HG02885 (cell line): ENCODE results near the gene OSBPL10.
"Not testable (repeated sequence)": the region's sequence is repeated elsewhere in the genome, so short reads cannot be mapped to it uniquely, and the experiment has no call there.

Source experiments
- ATAC-seq: cut with Tn5 transposase; IDR thresholded peaks from one replicate; pipeline ENCODE4 v1.9.1; 2021; ENCODE audit warnings: mild to moderate bottlenecking; ENCODE audit not compliant: unreplicated experiment, poor library complexity

The OSBPL10 gene

DNA sequence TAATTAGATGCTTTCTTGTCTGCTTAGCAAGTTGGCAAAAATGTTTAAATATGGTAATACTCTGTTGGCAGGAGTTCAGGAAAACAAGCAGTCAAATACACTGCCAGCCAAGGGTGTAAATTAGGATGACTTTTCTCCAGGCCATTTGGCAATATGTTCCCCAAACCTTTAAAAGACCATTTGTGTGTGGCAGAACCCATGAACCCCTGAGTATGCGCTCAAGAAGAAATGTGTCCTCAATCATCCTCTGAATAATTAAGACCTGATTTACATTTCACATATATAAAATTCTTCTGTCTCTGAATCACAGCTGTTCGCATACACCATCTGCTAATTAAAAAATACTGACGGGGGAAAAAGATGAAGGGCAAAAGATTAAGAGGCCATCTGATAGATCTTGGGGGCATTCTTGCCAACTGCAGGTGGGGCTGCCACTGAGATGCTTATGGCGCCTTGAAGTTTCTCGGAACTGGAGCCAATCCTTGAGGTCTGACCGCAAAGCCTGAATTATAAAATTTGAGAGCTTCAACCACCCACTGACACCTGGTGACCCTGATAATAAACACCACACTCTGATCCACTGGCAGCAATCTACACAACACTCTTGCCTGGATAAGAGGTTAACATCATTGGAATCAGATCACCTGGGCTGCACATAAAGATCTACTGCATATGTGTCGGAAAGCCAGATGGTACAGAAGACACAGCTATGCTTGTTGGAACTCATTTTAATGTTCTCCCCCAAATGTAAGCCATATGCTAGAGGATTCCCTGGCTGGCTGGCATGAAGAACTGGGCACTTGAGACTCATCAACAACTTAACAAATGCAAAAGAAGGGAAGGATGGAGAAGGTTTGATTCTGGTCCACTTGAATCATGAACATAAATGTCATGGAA lies 190.6 kb downstream of the OSBPL10 start:
- ATAC-seq: no peak

DNA sequence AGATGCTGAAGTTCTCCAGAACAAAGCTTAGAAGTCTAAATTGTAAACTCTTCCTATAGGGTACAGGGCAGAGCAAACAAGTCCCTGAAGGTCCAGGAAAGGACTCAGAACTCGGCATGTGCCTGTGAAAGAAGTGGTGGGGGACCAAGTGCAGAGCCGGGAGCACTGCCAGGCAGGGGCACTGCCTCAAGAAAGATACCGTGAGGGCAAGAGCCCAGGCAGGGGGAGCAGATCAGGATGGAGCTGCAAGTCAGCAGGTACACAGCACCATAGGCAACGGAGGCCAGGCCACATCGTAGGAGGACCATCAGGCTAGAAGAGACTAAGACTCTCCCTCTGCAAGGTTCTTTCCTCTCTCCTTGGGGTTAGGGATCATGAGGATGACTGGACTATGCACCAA lies 191.6 kb downstream of the OSBPL10 start:
- ATAC-seq: no peak

DNA sequence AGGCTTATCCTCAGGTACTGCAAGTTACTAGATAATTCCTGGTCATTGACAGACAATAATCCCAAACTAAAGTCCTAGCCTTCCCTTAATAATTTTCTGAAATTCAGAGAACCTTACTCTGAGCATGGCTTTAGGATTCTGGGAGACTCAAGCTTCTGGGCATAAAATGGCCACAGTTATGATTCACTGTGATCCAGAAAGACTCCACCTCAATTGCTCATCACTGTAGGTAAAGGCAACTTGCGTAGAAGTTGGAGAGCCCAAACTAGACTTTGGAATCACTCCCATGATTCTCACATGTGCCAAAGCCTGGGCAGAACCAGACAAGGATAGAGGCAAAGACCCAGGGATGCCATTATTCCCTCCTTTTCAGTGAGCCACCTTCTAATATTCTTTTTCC lies 195.3 kb downstream of the OSBPL10 start:
- ATAC-seq: no peak

DNA sequence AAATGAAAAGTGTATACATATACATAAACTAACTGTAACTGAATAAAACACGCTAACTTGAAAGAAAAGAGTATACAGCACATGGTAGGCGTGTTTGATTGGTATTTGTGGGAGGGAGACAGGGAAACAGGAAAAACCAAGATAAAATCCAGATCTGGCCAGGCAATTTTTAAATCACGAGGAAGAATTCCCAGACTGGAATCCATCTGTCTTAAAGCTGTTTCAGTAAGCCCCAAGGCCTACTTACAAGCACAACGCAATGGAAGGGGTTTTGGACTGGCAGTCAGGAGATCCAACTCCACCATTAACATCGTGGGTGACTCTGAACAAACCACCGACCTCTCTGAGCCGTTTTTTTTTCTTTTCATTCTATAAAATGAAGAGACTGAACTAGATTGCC lies 195.8 kb downstream of the OSBPL10 start:
- no peak for ATAC-seq

DNA sequence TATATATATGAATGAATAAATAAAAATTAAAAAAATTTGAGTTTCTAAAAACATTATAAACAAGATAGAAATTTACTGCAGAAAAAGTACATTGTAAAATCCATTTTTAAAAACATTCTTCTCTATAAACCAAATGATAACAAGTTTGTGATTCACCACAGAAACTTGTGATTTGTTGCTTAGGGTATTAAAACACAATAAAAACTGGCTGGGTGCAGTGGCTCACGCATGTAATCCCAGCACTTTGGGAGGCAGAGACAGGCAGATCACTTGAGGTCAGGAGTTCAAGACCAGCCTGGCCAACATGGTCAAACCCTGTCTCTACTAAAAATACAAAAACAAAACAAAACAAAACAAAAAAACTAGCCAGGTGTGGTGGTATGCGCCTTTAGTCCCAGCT lies 197.2 kb downstream of the OSBPL10 start:
- ATAC-seq: not testable (repeated sequence)

DNA sequence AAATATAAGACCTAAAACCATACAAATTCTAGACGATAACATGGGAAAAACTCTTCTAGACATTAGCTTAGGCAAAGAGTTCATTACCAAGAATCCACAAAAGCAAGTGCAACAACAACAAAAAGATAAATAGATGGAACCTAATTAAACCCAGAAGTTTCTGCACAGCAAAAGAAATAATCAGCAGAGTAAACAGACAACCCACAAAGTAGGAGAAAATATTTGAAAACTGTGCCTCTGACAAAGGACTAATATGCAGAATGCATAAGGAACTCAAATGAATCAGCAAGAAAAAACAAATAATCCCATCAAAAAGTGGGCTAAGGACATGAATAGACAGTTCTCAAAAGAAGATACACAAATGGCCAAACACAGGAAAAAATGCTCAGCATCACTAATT lies 198.8 kb downstream of the OSBPL10 start:
- ATAC-seq: not testable (repeated sequence)

DNA sequence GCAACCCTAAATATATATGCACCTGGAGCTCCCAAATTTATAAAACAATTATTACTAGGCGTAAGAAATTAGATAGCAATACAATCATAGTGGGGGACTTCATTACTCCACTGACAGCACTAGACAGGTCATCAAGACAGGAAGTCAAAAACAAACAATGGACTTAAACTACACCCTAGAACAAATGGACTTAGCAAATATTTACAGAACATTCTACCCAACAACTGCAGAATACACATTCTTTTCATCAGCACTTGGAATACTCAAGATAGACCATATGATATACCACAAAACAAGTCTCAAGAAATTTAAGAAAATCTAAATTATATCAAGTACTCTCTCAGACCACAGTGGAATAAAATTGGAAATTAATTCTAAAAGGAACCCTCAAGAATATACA lies 201.5 kb downstream of the OSBPL10 start:
- ATAC-seq: no peak

DNA sequence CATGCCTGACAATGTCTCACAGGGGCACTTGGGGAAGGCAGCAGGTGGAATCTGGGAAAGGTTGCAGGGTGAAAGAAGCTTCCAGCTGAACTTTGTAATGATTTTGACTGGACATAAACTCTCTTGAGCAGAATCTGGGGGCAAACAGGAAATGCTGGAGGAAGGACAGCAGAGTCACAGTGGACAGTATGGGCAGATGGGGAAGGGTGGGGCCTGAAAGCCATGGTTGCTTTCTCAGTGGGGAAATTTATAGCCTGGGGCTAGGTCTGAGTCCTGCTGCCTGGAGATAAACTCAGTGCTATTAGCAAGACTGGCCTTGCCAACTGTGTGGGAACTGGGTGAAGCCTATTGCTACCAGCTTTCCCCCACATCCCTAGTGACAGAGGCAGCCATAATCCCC lies 203.2 kb downstream of the OSBPL10 start:
- no peak for ATAC-seq

DNA sequence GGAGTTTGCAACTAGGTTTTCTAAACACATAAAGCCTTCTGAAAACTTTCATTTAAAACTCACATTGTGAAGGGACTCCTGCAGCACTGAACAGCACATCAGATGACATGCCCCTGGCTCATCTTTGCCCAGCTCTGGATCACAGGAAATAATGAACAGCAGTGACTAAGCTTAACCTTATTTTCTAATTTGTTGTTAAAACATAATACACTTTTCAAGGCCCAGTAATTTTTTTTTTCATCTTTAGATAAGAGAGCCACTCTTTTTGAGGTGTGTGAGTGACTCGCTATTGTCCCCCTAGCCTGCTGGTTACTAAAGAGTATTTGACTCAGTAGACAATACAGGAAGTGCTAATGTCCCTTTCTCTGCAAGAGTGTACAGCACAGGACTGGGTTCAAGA lies 204.0 kb downstream of the OSBPL10 start:
- ATAC-seq: no peak

DNA sequence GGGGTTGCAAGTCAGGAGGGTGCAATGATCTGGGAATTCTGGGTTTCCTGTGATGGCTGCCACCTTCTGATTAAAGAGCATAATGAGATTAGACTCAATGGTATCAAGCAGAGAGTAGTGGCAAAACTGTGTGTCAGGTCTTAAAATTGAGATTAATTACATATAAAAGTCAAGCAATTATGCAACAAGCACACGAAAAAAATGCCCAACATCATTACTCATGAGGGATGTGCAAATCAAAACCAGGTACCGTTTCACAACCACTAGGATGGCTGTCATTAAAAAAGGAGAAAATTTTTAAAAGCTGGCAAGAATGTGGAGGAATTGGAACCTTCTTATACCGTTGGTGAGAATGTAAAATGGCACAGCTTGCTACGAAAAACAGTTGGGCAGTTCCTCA lies 205.0 kb downstream of the OSBPL10 start:
- no peak for ATAC-seq

DNA sequence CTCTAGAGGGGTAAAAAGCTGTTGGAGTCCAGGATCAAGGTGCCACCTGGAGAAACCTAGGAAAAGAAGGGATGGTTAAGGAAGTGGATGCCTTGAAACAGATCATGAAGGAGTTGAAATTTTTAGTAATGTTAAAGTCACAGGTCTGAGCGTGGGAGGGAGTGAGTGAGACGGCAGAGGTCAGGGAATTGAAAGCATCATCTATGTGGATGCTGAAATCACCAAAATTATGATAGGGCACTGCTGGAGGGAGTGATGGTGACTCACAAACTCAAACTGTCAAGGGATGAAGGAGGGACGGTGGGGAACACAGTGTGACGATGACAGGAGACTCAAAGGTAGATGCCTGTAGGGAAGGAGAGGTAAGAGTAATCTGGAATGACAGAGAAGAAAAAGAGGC lies 205.7 kb downstream of the OSBPL10 start:
- no peak for ATAC-seq

DNA sequence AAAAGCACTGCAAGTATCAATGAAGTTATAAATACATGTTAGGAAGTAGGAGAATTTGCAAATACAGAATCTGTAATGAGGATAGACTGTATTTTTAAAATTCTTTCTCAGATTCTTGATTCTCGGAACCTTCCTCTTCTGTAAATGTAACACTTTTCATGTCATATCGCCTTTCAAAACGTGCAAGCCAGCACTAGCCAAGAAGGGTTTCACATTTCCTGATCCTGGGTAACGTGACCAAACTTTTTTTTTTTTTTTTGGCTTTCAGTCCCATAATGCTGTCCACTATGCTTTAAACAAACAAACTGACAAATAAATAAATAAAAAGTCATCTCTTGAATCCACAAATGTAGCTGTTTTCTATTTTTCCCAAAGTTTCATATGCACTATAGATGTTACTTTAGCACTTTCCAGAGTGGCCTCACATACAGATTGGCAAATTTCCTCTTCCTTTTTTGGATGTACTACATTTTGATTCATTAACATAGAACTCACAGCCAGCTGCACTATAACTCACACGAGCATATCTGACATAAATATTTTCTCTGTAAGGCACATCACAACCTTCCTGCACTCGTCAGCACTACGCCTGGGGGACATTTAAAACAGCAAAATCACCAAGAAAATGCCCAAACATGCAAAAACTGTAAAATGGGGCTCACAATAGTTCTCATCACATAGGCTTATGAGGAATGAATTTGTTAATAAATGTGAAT lies 208.1 kb downstream of the OSBPL10 start:
- ATAC-seq: no peak

DNA sequence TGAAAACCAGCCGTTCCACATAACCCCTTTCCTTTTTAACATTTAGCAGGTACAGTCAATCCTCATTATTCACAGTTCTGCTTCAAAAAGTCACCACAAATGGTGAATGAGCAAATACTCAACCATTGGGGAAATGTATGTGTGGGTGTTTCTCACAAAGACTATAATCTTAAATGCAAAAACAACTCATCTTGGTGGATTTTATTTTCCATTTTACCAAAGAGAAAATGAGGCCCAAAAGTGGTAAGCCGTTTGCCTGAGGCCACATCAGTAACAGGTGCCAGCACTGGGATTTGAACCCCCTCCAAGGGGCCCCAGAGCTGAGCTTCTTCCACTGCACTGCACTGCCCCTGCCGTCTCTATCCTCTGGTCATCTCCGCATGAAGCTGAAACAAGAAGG lies 208.8 kb downstream of the OSBPL10 start:
- no peak for ATAC-seq

DNA sequence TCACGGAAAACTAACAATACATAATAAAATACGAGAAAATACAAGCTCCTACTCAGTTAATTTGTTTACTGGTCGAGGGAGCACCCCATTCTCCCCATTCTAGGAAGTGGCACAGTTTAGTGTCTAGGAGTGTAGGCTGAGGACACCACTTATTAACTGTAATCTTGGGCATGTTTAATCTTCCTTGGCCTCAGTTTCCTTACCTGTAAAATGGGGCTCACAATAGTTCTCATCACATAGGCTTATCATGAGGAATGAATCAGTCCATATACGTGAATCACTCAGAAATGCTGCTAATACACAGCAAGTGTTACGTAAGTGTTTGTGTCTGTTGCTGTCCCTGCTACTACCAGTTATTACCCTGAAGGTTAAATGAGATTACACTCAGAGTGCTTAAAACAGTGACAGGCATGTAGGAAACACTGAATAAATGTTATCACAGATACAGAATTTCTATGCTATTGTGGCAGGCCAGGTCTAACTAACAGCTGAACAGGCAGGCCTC lies 210.2 kb downstream of the OSBPL10 start:
- no peak for ATAC-seq

DNA sequence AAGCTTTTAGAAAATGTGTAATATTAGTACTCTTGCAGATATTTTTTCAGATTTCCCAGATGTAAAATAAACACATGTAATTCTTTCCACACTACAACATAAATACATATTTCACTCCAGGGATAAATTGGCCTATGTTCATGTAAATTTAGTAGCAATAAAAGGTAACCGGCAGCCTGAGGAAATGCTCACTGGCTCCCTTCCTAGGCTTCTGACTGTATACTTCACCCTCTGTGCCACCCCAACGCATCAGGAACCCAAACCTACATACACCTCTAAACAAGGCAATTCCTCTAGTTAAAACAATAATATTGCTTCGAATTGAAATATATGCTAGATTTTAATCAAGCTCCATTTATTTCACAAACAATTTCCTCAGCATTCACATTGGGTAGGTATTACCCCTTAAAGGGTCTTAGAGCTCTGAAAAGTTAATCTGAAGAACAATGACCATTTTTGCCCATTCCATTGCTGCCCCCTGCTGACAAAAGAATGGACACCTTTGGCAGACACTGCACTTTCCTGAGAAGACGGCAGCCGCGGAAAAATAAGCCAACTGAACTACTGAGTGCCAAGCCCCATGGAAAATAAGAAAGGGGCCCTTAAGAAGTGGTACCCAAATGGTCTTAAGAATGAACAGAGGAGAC lies 212.5 kb downstream of the OSBPL10 start:
- no peak for ATAC-seq

DNA sequence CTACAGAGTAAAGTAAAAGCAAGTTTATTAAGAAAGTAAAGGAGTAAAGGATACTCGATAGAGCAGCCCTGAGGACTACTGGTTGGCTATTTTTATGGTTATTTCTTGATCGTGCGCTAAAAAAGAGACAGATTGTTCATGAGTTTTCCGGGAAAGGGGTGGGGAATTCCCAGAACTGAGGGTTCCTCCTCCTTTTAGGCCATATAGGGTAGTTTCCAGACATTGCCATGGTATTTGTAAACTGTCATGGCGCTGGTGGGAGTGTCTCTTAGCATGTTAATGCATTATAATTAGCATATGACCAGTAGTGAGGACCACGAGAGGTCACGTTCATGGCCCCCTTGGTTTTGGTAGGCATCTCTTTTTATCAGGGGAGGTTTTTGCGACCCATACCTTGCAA lies 213.1 kb downstream of the OSBPL10 start:
- ATAC-seq: no peak

DNA sequence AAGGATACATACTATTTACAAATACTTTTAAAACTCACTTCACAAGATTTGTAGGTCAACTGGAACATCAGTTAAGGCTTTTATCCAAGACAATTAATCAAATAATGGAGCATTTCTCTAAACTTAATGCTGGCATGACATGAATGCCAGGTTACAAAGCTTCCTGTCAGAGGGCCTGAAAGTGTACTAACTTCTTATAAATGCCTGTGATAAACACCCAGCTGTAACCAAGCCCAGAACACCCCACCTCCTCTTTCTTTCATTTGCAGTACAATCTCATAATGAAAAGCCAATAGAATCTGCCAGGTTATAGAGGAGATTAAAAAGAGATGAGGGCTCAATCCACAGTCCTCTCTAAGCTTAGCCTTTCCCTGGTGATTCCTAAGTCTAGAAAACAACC lies 214.4 kb downstream of the OSBPL10 start:
- ATAC-seq: no peak

DNA sequence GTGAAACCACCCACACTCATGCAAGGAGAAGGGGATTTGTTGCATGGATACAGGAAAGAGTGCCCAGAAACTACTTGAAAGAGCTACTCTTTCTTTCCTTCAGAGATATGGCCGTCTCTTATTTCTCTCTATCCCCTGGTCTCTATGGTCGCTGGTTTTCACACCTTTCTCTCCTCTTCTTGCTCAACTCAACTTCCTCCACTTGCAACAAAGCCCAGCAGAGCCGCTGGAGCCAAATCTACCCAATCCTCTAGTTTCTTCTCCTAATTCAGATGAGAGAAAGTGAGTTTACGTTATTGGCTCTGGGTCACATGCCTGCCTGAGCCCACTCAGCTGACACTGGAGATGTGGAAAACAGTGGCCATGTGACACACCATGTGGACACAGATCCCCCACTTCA lies 215.2 kb downstream of the OSBPL10 start:
- no peak for ATAC-seq

DNA sequence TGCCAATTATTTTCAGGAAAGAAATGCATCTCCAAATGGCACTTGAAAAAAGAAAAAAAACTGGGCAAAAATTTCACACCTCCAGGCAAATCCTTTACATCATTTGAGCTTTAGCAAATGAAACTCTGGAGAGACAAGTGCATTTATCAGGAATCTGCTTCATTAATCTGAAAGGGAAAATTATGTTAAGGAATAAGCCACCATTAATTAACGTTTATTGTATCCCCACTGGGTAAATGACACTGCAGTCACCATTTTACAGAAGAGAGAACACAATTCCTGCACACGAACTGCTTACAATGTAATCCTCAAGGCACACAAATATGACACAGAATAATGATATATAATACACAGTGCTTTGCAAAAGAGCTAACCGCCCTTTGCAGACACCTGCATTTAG lies 217.3 kb downstream of the OSBPL10 start:
- no peak for ATAC-seq

DNA sequence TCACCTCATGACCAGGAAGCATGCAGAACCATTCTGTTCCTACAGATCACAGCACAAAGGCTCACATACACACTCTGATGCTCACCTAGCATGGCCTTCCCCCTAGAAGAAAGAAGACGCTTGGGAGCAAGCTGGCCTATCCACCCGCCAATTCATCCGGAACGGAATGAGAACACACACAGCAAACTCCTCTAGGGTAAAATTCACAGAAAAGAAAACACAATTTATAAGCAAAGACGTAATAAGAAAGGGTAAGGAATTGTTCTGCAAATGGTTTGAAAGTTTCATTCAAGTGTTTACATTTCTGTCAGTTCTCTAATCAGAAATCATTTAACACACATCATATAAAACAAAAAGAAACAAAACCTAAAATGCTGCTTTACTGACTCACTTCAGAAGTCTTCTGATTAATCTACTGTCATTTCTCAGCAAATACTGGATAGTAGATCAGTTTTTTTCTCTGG lies 218.1 kb downstream of the OSBPL10 start:
- no peak for ATAC-seq
